Stomach (tissue), 9 donors: ENCODE measurements around the gene SLC12A1. TPM values are rescaled to one million over a fixed set of nuclear protein-coding genes. Genes with fewer than 3 reads are reported as not detected.

Experiments used
- DNase-seq, 2 donors: peaks; one replicate each; pipeline versions ENCODE4 v3.0.0 to v3.0.0-alpha.2; 2013 to 2019
- H3K27ac ChIP-seq, 5 donors: fragments of 200-600 bp in 4 of 5; sonication (generic) in 4 of 5; one replicate each; pipeline ENCODE4 v1.5.1; 2013 to 2019; ENCODE audit warnings: mild to moderate bottlenecking in 1 of 5, moderate library complexity in 1 of 5
- H3K27me3 ChIP-seq, 3 donors: fragments of 200-600 bp; sonication (generic); one replicate each; pipeline ENCODE4 v1.5.1; 2017 to 2019; ENCODE audit warnings: mixed run types in 1 of 3
- H3K36me3 ChIP-seq, 4 donors: fragments of 200-600 bp; sonication (generic); 1 replicate in 3 of 4; 2 replicates in 1 of 4; pipeline ENCODE4 v1.5.1; 2016 to 2019
- H3K4me1 ChIP-seq, 4 donors: fragments of 200-600 bp; sonication (generic); one replicate each; pipeline ENCODE4 v1.5.1; 2016 to 2019
- H3K4me3 ChIP-seq, 4 donors: fragments of 200-600 bp; sonication (generic) in 3 of 4; one replicate each; pipeline ENCODE4 v1.5.1; 2016 to 2019; ENCODE audit warnings: mild to moderate bottlenecking in 1 of 4
- H3K9me3 ChIP-seq, 4 donors: fragments of 200-600 bp; sonication (generic); one replicate each; pipeline ENCODE4 v1.5.1; 2016 to 2019
- EP300 ChIP-seq: sonication (generic); formaldehyde crosslinking; IDR thresholded peaks from one replicate; pipeline ENCODE4 v1.6.1; 2017; ENCODE audit warnings: antibody characterized with exemption
- POLR2A ChIP-seq, 4 donors: fragments of 450-650 bp; IDR thresholded peaks; one replicate each; pipeline ENCODE4 v1.6.1; 2016; ENCODE audit warnings: antibody characterized with exemption in 4 of 4, control low read depth in 2 of 4, mild to moderate bottlenecking in 1 of 4, moderate library complexity in 1 of 4
- POLR2AphosphoS5 ChIP-seq, 3 donors: sonication (generic); formaldehyde crosslinking; IDR thresholded peaks; one replicate each; pipeline ENCODE4 v1.6.1; 2016; ENCODE audit warnings: antibody characterized with exemption in 3 of 3
- WGBS, 5 donors: extraction: QIAGEN DNeasy Blood & Tissue Kit in 3 of 5; methylation state at CpG; one replicate each; pipeline versions ENCODE4 v1.1.5 to v1.1.7; 2013 to 2018; 5-methylcytosine and 5-hydroxymethylcytosine counted together
- intact Hi-C: fragments of 100-400 bp; cut with DNase I; formaldehyde crosslinking; loops from one replicate; pipeline ENCODE4 v1.15.1; 2023; ENCODE audit warnings: low total_unique reads
- polyA plus RNA-seq, 3 donors: library from polyadenylated mRNA; stranded (reverse); fragments of 200-250 nt; gene quantifications; one replicate each; pipeline ENCODE4 v1.2.3, GENCODE V29; 2013
- total RNA-seq, 5 donors: library from RNA; depleted of rRNA; stranded (reverse); fragments of >200 nt; gene quantifications; one replicate each; pipeline versions ENCODE4 v1.1.0 to v1.2.3, GENCODE V29; 2014 to 2016
- TF ChIP-seq, protein P1 (sequence below), 7 experiments: fragments of 450-650 bp in 4 of 7; fragments of 200-600 bp in 3 of 7; sonication (generic) in 3 of 7; IDR thresholded peaks; one replicate each; pipeline ENCODE4 v1.5.1; 2016 to 2019; ENCODE audit warnings: antibody characterized with exemption in 7 of 7, control low read depth in 2 of 7, mild to moderate bottlenecking in 1 of 7
- donor health status: healthy with polysubstance abuse.
- donor health status: Bipolar disorder and iron deficiency.
- donor health status: healthy.

Gene SLC12A1
- total and polyA plus RNA-seq, 8 donors, result 0.92 TPM; not detected in 7

DNA sequence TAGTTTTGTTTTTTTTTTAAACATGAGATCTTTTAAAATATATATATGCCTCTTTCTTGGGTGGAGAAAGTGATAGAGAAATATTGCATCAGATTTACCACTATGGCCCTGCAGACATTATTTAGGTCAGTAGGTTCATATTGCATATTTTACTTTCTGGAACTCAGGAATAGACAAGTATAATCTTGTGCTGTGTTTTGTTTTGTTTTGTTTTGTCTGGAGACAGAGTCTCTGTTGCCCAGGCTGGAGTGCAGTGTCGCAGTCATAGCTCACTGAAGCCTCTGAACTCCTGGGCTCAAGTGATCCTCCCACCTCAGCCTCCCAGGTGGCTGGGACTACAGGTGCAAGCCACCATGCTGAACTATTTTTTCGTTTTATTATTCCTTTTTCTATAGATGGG lies 103.6 kb downstream of the SLC12A1 start:
- DNase-seq, result no peak
- Histone ChIP-seq H3K4me3 (no peak overlapping the region), H3K4me1 (no peaks in the 10 kb centered on the region), H3K36me3 (no peaks in the 10 kb centered on the region), H3K9me3 (no peaks in the 10 kb centered on the region), H3K27ac (no peak overlapping the region), H3K27me3 (no peaks in the 10 kb centered on the region)
- TF ChIP-seq EP300 (no peak), POLR2AphosphoS5 (IDR thresholded peaks at IDR 0.05) (no peak), POLR2A (IDR thresholded peaks at IDR 0.05) (no peak)
- TF ChIP-seq, protein P1, sequence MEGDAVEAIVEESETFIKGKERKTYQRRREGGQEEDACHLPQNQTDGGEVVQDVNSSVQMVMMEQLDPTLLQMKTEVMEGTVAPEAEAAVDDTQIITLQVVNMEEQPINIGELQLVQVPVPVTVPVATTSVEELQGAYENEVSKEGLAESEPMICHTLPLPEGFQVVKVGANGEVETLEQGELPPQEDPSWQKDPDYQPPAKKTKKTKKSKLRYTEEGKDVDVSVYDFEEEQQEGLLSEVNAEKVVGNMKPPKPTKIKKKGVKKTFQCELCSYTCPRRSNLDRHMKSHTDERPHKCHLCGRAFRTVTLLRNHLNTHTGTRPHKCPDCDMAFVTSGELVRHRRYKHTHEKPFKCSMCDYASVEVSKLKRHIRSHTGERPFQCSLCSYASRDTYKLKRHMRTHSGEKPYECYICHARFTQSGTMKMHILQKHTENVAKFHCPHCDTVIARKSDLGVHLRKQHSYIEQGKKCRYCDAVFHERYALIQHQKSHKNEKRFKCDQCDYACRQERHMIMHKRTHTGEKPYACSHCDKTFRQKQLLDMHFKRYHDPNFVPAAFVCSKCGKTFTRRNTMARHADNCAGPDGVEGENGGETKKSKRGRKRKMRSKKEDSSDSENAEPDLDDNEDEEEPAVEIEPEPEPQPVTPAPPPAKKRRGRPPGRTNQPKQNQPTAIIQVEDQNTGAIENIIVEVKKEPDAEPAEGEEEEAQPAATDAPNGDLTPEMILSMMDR (IDR thresholded peaks at IDR 0.05), result no peak
- 64 to 83% (median 79%) methylated on average over 2 of the region's 2 CpGs for WGBS, 5 donors
- intact Hi-C loops, result no loop called here

- DNase-seq, result no peak
- Histone ChIP-seq H3K27ac (no peak overlapping the region), H3K27me3 (no peaks in the 10 kb centered on the region), H3K9me3 (no peaks in the 10 kb centered on the region), H3K4me3 (no peak overlapping the region), H3K4me1 (no peaks in the 10 kb centered on the region), H3K36me3 (no peaks in the 10 kb centered on the region)
- TF ChIP-seq POLR2A (IDR thresholded peaks at IDR 0.05) (no peak), POLR2AphosphoS5 (IDR thresholded peaks at IDR 0.05) (no peak), EP300 (no peak)
- TF ChIP-seq, protein P1 (IDR thresholded peaks at IDR 0.05), result no peak
- intact Hi-C loops, result no loop called here
- 90 to 95% (median 92%) methylated on average over 2 of the region's 2 CpGs for WGBS, 5 donors
These were observed 107.1 kb downstream of the SLC12A1 start for GRCh38 chr15:48313216-48313615.

DNA sequence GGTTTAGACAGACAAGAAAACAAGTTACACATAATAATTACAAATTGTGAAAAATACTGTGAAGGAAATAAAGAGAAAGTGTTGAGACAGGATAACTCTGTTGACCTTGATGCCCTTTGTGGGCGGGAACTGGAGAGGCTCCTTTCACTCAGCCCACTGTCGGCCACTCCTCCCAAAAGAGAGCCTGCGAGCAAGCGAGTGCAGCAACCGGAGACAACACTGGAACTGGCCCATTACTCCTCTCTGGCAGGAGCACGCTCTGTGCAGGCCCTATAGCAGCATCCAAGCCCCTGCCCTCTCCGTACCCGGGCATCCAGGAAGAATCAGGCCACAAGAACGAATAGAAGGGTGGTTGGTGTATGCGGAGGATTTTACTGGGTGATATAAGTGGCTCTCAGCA lies 108.9 kb downstream of the SLC12A1 start:
- Histone ChIP-seq H3K36me3 (no peaks in the 10 kb centered on the region), H3K27me3 (no peaks in the 10 kb centered on the region), H3K4me3 (no peak overlapping the region), H3K27ac (no peak overlapping the region), H3K4me1 (no peaks in the 10 kb centered on the region), H3K9me3 (no peaks in the 10 kb centered on the region)
- TF ChIP-seq POLR2AphosphoS5 (IDR thresholded peaks at IDR 0.05), result no peak
- TF ChIP-seq, protein P1 (IDR thresholded peaks at IDR 0.05), result no peak
- TF ChIP-seq POLR2A (IDR thresholded peaks at IDR 0.05), result no peak
- TF ChIP-seq EP300, result no peak
- WGBS, 5 donors, result 87 to 91% (median 90%) methylated on average over 10 of the region's 10 CpGs
- DNase-seq, result no peak
- intact Hi-C loops, result no loop called here

- intact Hi-C loops, result no loop called here
- DNase-seq, result no peak
- no peak overlapping the region for H3K27ac ChIP-seq
- no peak for TF ChIP-seq EP300
- TF ChIP-seq POLR2A (IDR thresholded peaks at IDR 0.05), result no peak
- TF ChIP-seq, protein P1 (IDR thresholded peaks at IDR 0.05), result no peak
- no peak for TF ChIP-seq POLR2AphosphoS5 (IDR thresholded peaks at IDR 0.05)
- no peak overlapping the region for H3K4me3 ChIP-seq
- no peaks in the 10 kb centered on the region for H3K27me3 ChIP-seq
- 92 to 98% (median 95%) methylated on average over 2 of the region's 2 CpGs for WGBS, 5 donors
- no peaks in the 10 kb centered on the region for H3K9me3 ChIP-seq
- H3K36me3 ChIP-seq, result no peaks in the 10 kb centered on the region
- H3K4me1 ChIP-seq, result no peaks in the 10 kb centered on the region
These were observed 111.1 kb downstream of the SLC12A1 start for GRCh38 chr15:48317221-48317620.
